ENCODE results near the gene SOCS1.

DNA sequence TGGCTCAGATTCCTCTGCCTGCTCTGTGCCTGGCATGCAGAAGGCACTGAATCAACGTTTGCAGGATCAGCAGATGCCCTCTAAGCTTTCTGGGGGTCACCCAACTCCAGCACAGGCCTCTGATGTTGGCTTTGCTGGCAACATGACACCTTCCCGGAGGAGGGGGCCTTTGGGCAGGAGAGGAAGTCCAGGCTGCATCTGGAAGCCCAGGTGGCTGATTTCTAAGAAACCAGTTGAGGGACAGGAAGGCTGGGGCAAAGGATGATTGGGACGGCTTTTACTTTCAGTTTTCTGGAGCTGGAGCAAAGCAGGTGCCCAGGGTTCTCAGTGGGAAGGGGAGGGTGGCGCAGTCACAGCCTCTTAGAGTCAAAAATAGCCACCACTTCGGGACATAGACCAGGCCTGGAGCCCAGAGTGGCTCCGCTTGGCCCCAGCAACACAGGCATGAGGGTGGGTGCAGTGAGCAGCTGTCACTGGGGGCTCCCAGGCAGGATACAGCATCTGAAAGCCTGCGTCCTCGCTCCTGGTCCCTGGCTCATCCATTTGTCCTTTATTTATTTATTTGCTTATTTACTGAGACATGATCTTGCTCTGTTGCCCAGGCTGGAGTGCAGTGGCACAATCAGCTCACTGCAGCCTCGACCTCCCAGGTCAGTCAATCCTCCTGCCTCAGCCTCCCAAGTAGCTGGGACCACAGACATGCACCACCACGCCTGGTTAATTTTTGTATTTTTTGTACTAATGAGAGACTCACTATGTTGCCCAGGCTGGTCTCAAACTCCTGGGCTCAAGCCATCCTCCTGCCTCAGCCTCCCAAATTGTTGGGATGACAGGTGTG lies 15.1 kb downstream of the SOCS1 start:
- no peak for TF ChIP-seq SUZ12 (IDR thresholded peaks at IDR 0.05; ENCODE audit: extremely low read depth, insufficient read depth, insufficient read length)
- no peak for TF ChIP-seq YY1 (IDR thresholded peaks at IDR 0.05; ENCODE audit: insufficient read depth, insufficient read length)
- no peak for TF ChIP-seq ZNF274 (IDR thresholded peaks at IDR 0.05; ENCODE audit: low read depth, low read length)
